Measurements from ENCODE around the gene C14orf93.

GRCh38 chr14:22981876-22982476 is 28.0 kb downstream of the C14orf93 start:
- no peak for TF ChIP-seq CTCF (IDR thresholded peaks at IDR 0.05 in 4 of 5, conservative IDR thresholded peaks at IDR 0.05 in 1 of 5)
- no peak for TF ChIP-seq POLR2A (IDR thresholded peaks at IDR 0.05)

Measured in gastrocnemius medialis (tissue), 4 donors.